ENCODE results near the gene TAF15. TPM values are rescaled to one million over a fixed set of nuclear protein-coding genes. Genes with fewer than 3 reads are reported as not detected.

TAF15 gene
- total and polyA plus RNA-seq, 7 experiments from 2014 or later: 27.8 to 281 (median 193) TPM

GRCh38 chr17:35847633-35848373, 38.5 kb downstream of the TAF15 start:
- peaks cover 0 to 16% (median 5%) of the 10 kb centered on the region in 7 donors for H3K4me1 Mint-ChIP-seq
- intact Hi-C loops (cut with micrococcal nuclease): loop anchor here in 1 of 2 donors (2.0 to 5.0 kb wide), 3 partner anchors 44 to 119 kb away; no protein-coding TSS in a partner anchor

GRCh38 chr17:35849469-35850348, 40.4 kb downstream of the TAF15 start:
- POLR2A ChIA-PET: interaction anchor here (0.7 kb wide), 1 partner anchor 19 kb away, joined by 3 read pairs; no protein-coding TSS in a partner anchor
- Mint-ChIP-seq H3K36me3 (peaks cover 0 to 25% (median 21%) of the 10 kb centered on the region in 5 donors), H3K9me3 (no peaks in the 10 kb centered on the region), H3K4me3 (no peak overlapping the region), H3K4me1 (peaks cover 0 to 19% (median 5%) of the 10 kb centered on the region in 7 donors), H3K27me3 (no peaks in the 10 kb centered on the region), H3K27ac (peak overlapping the region in 5 of 9 donors; percentile 2 to 27 (median 17))
- Histone ChIP-seq H3K27me3 (ENCODE audit: control insufficient read depth in 2 of 2, insufficient read depth in 2 of 2, low read length in 2 of 2) (no peaks in the 10 kb centered on the region), H3K27ac (ENCODE audit: low read depth, low read length) (no peak overlapping the region), H3K9me3 (ENCODE audit: control insufficient read depth in 2 of 3, low read length in 3 of 3) (no peaks in the 10 kb centered on the region), H3K36me3 (ENCODE audit: control insufficient read depth in 2 of 3, insufficient read depth in 3 of 3, low read length in 3 of 3) (peaks cover 7 to 29% (median 11%) of the 10 kb centered on the region in 3 experiments), H3K4me1 (ENCODE audit: control insufficient read depth in 2 of 2, insufficient read depth in 2 of 2, low read length in 2 of 2) (peaks cover 0 to 13% of the 10 kb centered on the region in 2 donors), H3K4me3 (ENCODE audit: low read length) (no peak overlapping the region)
- peak; percentile 66 for ATAC-seq
- intact Hi-C loops (cut with micrococcal nuclease): loop anchor here in 1 of 2 donors (1.0 to 5.0 kb wide), 5 partner anchors 43 to 300 kb away; no protein-coding TSS in a partner anchor
- DNase-seq: peak in 8 of 9 donors; percentile 12 to 57 (median 41)
- CTCF ChIA-PET: interaction anchor here (0.5 to 0.8 kb wide), 3 partner anchors 9 to 908 kb away, joined by 3 to 8 read pairs (median 4); no protein-coding TSS in a partner anchor

More at GRCh38 chr17:35847633-35848373, 38.5 kb downstream of the TAF15 start:
- Histone ChIP-seq H3K4me3 (ENCODE audit: low read length) (no peak overlapping the region), H3K9me3 (ENCODE audit: control insufficient read depth in 2 of 3, low read length in 3 of 3) (no peaks in the 10 kb centered on the region), H3K27ac (ENCODE audit: low read depth, low read length) (no peak overlapping the region), H3K27me3 (ENCODE audit: control insufficient read depth in 2 of 2, insufficient read depth in 2 of 2, low read length in 2 of 2) (no peaks in the 10 kb centered on the region), H3K4me1 (ENCODE audit: control insufficient read depth in 2 of 2, insufficient read depth in 2 of 2, low read length in 2 of 2) (peaks cover 0 to 13% of the 10 kb centered on the region in 2 donors), H3K36me3 (ENCODE audit: control insufficient read depth in 2 of 3, insufficient read depth in 3 of 3, low read length in 3 of 3) (peaks cover 22 to 45% (median 24%) of the 10 kb centered on the region in 3 experiments)
- Mint-ChIP-seq H3K27me3 (no peaks in the 10 kb centered on the region), H3K9me3 (no peaks in the 10 kb centered on the region), H3K4me3 (no peak overlapping the region), H3K36me3 (peaks cover 9 to 35% (median 30%) of the 10 kb centered on the region in 5 donors), H3K27ac (peak overlapping the region in 7 of 9 donors; percentile 6 to 24 (median 20))
- ChIA-PET CTCF (no interaction called here), POLR2A (no interaction called here)
- no peak for DNase-seq
- ATAC-seq: no peak

- H3K27me3 ChIP-seq (ENCODE audit: control insufficient read depth in 2 of 2, insufficient read depth in 2 of 2, low read length in 2 of 2): no peaks in the 10 kb centered on the region
- H3K27ac ChIP-seq (ENCODE audit: low read depth, low read length): no peak overlapping the region
- POLR2A ChIA-PET: no interaction called here
These were observed 46.7 kb downstream of the TAF15 start for GRCh38 chr17:35855965-35856364.

GRCh38 chr17:35856603-35857002, 47.3 kb downstream of the TAF15 start:
- Mint-ChIP-seq H3K36me3 (peaks cover 0 to 26% (median 4%) of the 10 kb centered on the region in 5 donors), H3K4me3 (no peak overlapping the region), H3K4me1 (peaks cover 0 to 16% (median 5%) of the 10 kb centered on the region in 7 donors), H3K9me3 (peaks cover 0 to 1% (median 0%) of the 10 kb centered on the region in 11 donors), H3K27ac (peak overlapping the region in 1 of 9 donors; percentile 53), H3K27me3 (no peaks in the 10 kb centered on the region)
- ChIA-PET CTCF (no interaction called here), POLR2A (no interaction called here)
- Histone ChIP-seq H3K27me3 (ENCODE audit: control insufficient read depth in 2 of 2, insufficient read depth in 2 of 2, low read length in 2 of 2) (no peaks in the 10 kb centered on the region), H3K9me3 (ENCODE audit: control insufficient read depth in 2 of 3, low read length in 3 of 3) (no peaks in the 10 kb centered on the region), H3K4me1 (ENCODE audit: control insufficient read depth in 2 of 2, insufficient read depth in 2 of 2, low read length in 2 of 2) (no peaks in the 10 kb centered on the region), H3K27ac (ENCODE audit: low read depth, low read length) (no peak overlapping the region), H3K4me3 (ENCODE audit: low read length) (no peak overlapping the region), H3K36me3 (ENCODE audit: control insufficient read depth in 2 of 3, insufficient read depth in 3 of 3, low read length in 3 of 3) (peaks cover 0 to 14% (median 0%) of the 10 kb centered on the region in 3 experiments)
- ATAC-seq (no peak), DNase-seq (no peak)
- intact Hi-C loops (cut with micrococcal nuclease): no loop called here

More at GRCh38 chr17:35855965-35856364, 46.7 kb downstream of the TAF15 start:
- no peak for DNase-seq
- Histone ChIP-seq H3K9me3 (ENCODE audit: control insufficient read depth in 2 of 3, low read length in 3 of 3) (no peaks in the 10 kb centered on the region), H3K4me3 (ENCODE audit: low read length) (no peak overlapping the region), H3K4me1 (ENCODE audit: control insufficient read depth in 2 of 2, insufficient read depth in 2 of 2, low read length in 2 of 2) (no peaks in the 10 kb centered on the region), H3K36me3 (ENCODE audit: control insufficient read depth in 2 of 3, insufficient read depth in 3 of 3, low read length in 3 of 3) (peaks cover 0 to 14% (median 0%) of the 10 kb centered on the region in 3 experiments)
- intact Hi-C loops (cut with micrococcal nuclease): no loop called here
- H3K4me3 Mint-ChIP-seq: no peak overlapping the region
- peak overlapping the region in 1 of 9 donors; percentile 28 for H3K27ac Mint-ChIP-seq
- H3K9me3 Mint-ChIP-seq: peaks cover 0 to 1% (median 0%) of the 10 kb centered on the region in 11 donors
- CTCF ChIA-PET: no interaction called here
- peaks cover 0 to 20% (median 5%) of the 10 kb centered on the region in 7 donors for H3K4me1 Mint-ChIP-seq
- peaks cover 0 to 28% (median 5%) of the 10 kb centered on the region in 5 donors for H3K36me3 Mint-ChIP-seq
- no peak for ATAC-seq
- no peaks in the 10 kb centered on the region for H3K27me3 Mint-ChIP-seq

- Histone ChIP-seq H3K4me1 (ENCODE audit: control insufficient read depth in 2 of 2, insufficient read depth in 2 of 2, low read length in 2 of 2) (no peaks in the 10 kb centered on the region), H3K36me3 (ENCODE audit: control insufficient read depth in 2 of 3, insufficient read depth in 3 of 3, low read length in 3 of 3) (no peaks in the 10 kb centered on the region), H3K4me3 (ENCODE audit: low read length) (no peak overlapping the region), H3K27ac (ENCODE audit: low read depth, low read length) (no peak overlapping the region), H3K27me3 (ENCODE audit: control insufficient read depth in 2 of 2, insufficient read depth in 2 of 2, low read length in 2 of 2) (no peaks in the 10 kb centered on the region), H3K9me3 (ENCODE audit: control insufficient read depth in 2 of 3, low read length in 3 of 3) (no peaks in the 10 kb centered on the region)
- H3K27me3 Mint-ChIP-seq: no peaks in the 10 kb centered on the region
- peaks cover 0 to 25% (median 0%) of the 10 kb centered on the region in 7 donors for H3K4me1 Mint-ChIP-seq
- DNase-seq (no peak), ATAC-seq (no peak)
- ChIA-PET POLR2A (no interaction called here), CTCF (no interaction called here)
- no peaks in the 10 kb centered on the region for H3K9me3 Mint-ChIP-seq
- H3K4me3 Mint-ChIP-seq: no peak overlapping the region
- peaks cover 0 to 21% (median 12%) of the 10 kb centered on the region in 5 donors for H3K36me3 Mint-ChIP-seq
- intact Hi-C loops (cut with micrococcal nuclease): no loop called here
- H3K27ac Mint-ChIP-seq: no peak overlapping the region
These were observed 55.6 kb downstream of the TAF15 start for GRCh38 chr17:35864853-35865252.
